Lower leg skin (tissue), 4 donors: ENCODE data around the gene KAZN. TPM values are rescaled to one million over a fixed set of nuclear protein-coding genes. Genes with fewer than 3 reads are reported as not detected.

ENCODE experiments used
- DNase-seq, 2 donors: peaks; one replicate each; pipeline ENCODE4 v3.0.0-alpha.2; 2019; ENCODE audit warnings: low spot score in 2 of 2
- H3K4me3 ChIP-seq: fragments of 200-600 bp; sonication (generic); 2 replicates; pipeline ENCODE4 v1.5.1; 2017; ENCODE audit warnings: mild to moderate bottlenecking, low read depth; ENCODE audit not compliant: poor library complexity, severe bottlenecking
- POLR2A ChIP-seq, 2 donors: fragments of 450-650 bp; IDR thresholded peaks; one replicate each; pipeline ENCODE4 v1.6.1; 2016 to 2017; ENCODE audit warnings: antibody characterized with exemption in 2 of 2, mild to moderate bottlenecking in 1 of 2, moderate library complexity in 1 of 2
- WGBS, 2 donors: methylation state at CpG; one replicate each; pipeline ENCODE4 v1.1.5; 2018; 5-methylcytosine and 5-hydroxymethylcytosine counted together
- intact Hi-C: fragments of 100-400 bp; cut with DNase I; formaldehyde crosslinking; loops from one replicate; pipeline ENCODE4 v1.15.0; 2023; ENCODE audit warnings: low total_unique reads
- total RNA-seq, 4 donors: library from RNA; depleted of rRNA; stranded (reverse); fragments of >200 nt; gene quantifications; one replicate each; pipeline ENCODE4 v1.1.0, GENCODE V29; 2016
- TF ChIP-seq, protein P1 (sequence below), 3 donors: fragments of 450-650 bp; IDR thresholded peaks; one replicate each; pipeline ENCODE4 v1.5.1; 2016; ENCODE audit warnings: antibody characterized with exemption in 3 of 3, mild to moderate bottlenecking in 3 of 3, moderate library complexity in 2 of 3

Gene KAZN
- total RNA-seq, 4 donors from 2014 or later = 21.4 to 36.0 (median 28.4) TPM

- WGBS, 2 donors = 59 to 73% methylated on average over 5 of the region's 5 CpGs
- intact Hi-C loops = loop anchor here (10.0 kb wide), 1 partner anchor 302 kb away; no protein-coding TSS in a partner anchor
- H3K4me3 ChIP-seq = no peak overlapping the region
- DNase-seq = no peak
- TF ChIP-seq, protein P1, sequence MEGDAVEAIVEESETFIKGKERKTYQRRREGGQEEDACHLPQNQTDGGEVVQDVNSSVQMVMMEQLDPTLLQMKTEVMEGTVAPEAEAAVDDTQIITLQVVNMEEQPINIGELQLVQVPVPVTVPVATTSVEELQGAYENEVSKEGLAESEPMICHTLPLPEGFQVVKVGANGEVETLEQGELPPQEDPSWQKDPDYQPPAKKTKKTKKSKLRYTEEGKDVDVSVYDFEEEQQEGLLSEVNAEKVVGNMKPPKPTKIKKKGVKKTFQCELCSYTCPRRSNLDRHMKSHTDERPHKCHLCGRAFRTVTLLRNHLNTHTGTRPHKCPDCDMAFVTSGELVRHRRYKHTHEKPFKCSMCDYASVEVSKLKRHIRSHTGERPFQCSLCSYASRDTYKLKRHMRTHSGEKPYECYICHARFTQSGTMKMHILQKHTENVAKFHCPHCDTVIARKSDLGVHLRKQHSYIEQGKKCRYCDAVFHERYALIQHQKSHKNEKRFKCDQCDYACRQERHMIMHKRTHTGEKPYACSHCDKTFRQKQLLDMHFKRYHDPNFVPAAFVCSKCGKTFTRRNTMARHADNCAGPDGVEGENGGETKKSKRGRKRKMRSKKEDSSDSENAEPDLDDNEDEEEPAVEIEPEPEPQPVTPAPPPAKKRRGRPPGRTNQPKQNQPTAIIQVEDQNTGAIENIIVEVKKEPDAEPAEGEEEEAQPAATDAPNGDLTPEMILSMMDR (IDR thresholded peaks at IDR 0.05) = no peak
- TF ChIP-seq POLR2A (IDR thresholded peaks at IDR 0.05) = no peak
Observed at GRCh38 chr1:15123270-15123669, 524.8 kb downstream of the KAZN start.

DNA sequence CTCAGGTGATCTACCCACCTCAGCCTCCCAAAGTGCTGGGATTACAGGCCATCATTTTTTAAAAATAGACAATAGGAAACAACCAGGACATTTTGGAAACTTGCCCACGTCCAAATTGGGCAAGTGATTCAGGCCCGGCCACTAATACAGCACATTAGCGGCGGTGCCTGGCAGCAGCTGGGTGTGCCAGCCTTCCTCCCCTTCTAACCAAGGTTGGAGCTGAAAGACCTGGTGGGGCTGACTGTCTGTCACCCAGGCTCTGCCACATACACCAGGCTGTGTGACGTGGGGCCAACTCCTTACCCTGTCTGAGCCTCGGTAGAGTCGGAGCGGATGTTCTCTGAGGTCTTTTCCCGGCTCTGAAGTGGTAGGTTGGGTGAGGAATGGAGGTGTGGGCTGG lies 525.4 kb downstream of the KAZN start:
- no peak for TF ChIP-seq POLR2A (IDR thresholded peaks at IDR 0.05)
- TF ChIP-seq, protein P1 (IDR thresholded peaks at IDR 0.05) = no peak
- DNase-seq = no peak
- 78 to 86% methylated on average over 9 of the region's 9 CpGs for WGBS, 2 donors
- intact Hi-C loops = loop anchor here (10.0 kb wide), 1 partner anchor 301 kb away; no protein-coding TSS in a partner anchor
- H3K4me3 ChIP-seq = no peak overlapping the region

GRCh38 chr1:15124362-15125100 lies 526.0 kb downstream of the KAZN start:
- WGBS, 2 donors = 88 to 91% methylated on average over 22 to 25 of the region's 25 CpGs
- TF ChIP-seq POLR2A (IDR thresholded peaks at IDR 0.05) = no peak
- TF ChIP-seq, protein P1 (IDR thresholded peaks at IDR 0.05) = no peak
- intact Hi-C loops = loop anchor here (10.0 kb wide), 1 partner anchor 300 kb away; no protein-coding TSS in a partner anchor
- DNase-seq = no peak
- H3K4me3 ChIP-seq = no peak overlapping the region

DNA sequence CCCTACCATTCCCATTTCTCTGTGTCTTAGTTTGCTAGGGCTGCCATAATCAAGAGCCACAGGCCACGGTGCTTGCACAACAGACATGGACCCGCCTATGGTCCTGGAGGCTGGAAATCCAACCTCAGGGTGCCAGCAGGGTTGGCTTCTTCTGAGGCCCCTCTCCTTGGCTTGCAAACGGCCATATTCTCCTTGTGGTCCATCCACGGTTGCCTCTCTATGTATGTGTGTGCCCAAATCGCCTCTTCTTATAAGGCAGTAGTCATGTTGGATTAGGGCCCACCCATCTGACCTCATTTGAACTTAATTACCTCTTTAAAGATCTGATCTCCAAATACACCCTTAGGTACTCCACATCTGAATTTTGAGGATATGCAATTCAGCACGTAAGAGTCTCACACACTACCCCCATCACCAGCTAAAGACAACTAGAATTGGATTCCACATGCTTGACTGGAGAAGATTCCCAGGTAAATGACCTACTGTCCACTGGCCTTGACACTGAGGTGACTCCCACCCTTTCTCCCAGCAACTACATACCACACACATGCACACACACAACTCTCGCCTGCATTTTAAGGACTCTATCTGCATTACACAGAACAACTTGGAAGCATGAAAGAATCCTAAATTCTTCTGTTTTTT lies 526.7 kb downstream of the KAZN start:
- TF ChIP-seq, protein P1 (IDR thresholded peaks at IDR 0.05) = no peak
- TF ChIP-seq POLR2A (IDR thresholded peaks at IDR 0.05) = no peak
- no peak for DNase-seq
- intact Hi-C loops = loop anchor here (10.0 kb wide), 1 partner anchor 300 kb away; no protein-coding TSS in a partner anchor
- WGBS, 2 donors = 86 to 88% methylated on average over 7 of the region's 7 CpGs
- no peak overlapping the region for H3K4me3 ChIP-seq

DNA sequence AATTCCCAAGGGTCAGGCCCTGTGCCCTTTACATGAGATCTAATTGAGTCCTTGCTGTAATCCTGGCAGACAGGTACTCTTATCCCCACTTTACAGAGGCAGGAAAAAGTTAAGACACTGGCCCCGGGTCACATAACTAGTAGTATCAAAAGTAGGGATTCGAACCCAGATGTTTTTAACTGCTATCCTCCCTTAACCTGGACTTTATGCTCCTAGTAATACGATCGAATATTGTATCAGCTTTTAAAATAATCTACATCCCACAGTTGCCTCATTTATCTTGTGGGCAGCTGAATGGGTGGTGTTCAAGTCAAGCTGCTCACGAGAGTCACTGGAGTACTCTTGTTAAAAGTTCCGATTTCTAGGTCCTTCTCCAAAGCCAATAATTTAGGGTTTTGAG lies 529.6 kb downstream of the KAZN start:
- intact Hi-C loops = loop anchor here (10.0 kb wide), 1 partner anchor 297 kb away; no protein-coding TSS in a partner anchor
- 77 to 85% methylated on average over 6 of the region's 6 CpGs for WGBS, 2 donors
- TF ChIP-seq, protein P1 (IDR thresholded peaks at IDR 0.05) = no peak
- TF ChIP-seq POLR2A (IDR thresholded peaks at IDR 0.05) = no peak
- H3K4me3 ChIP-seq = no peak overlapping the region
- DNase-seq = no peak
